Small intestine (tissue), 7 donors: Measurements from ENCODE around the gene UQCC3. TPM values are rescaled to one million over a fixed set of nuclear protein-coding genes. Genes with fewer than 3 reads are reported as not detected.
A peak's percentile ranks its signal among the peaks of the same experiment; 100 is the strongest.
"Not testable (repeated sequence)": the region's sequence is repeated elsewhere in the genome, so short reads cannot be mapped to it uniquely, and the experiment has no call there.

ENCODE experiments used
- DNase-seq, 2 donors: peaks; one replicate each; pipeline versions ENCODE4 v3.0.0 to v3.0.0-alpha.2; 2013
- FAIRE-seq: peaks from 2 replicates; lab custom pipeline; 2012; peaks lifted over from hg19 to GRCh38; lab: Jason Lieb, UNC
- H3K27ac ChIP-seq, 3 donors: one replicate each; pipeline ENCODE4 v1.5.1; 2013; ENCODE audit warnings: low read length in 2 of 3, mild to moderate bottlenecking in 2 of 3, control low read depth in 1 of 3, inconsistent platforms in 1 of 3, low read depth in 1 of 3, moderate library complexity in 1 of 3
- H3K27me3 ChIP-seq, 3 donors: one replicate each; pipeline ENCODE4 v1.6.1; 2013; ENCODE audit warnings: low read length in 3 of 3, inconsistent platforms in 1 of 3; ENCODE audit not compliant: control insufficient read depth in 3 of 3, insufficient read depth in 3 of 3
- H3K36me3 ChIP-seq, 3 donors: one replicate each; pipeline ENCODE4 v1.6.1; 2013; ENCODE audit warnings: low read length in 3 of 3, inconsistent platforms in 1 of 3, low read depth in 1 of 3, mild to moderate bottlenecking in 1 of 3, moderate library complexity in 1 of 3; ENCODE audit not compliant: control insufficient read depth in 3 of 3, insufficient read depth in 2 of 3
- H3K4me1 ChIP-seq, 3 donors: one replicate each; pipeline ENCODE4 v1.6.1; 2013; ENCODE audit warnings: low read length in 2 of 3, inconsistent platforms in 1 of 3, low read depth in 1 of 3, mild to moderate bottlenecking in 1 of 3, moderate library complexity in 1 of 3; ENCODE audit not compliant: control insufficient read depth in 3 of 3, insufficient read depth in 2 of 3
- H3K4me3 ChIP-seq, 3 donors: one replicate each; pipeline ENCODE4 v1.5.1; 2013; ENCODE audit warnings: low read length in 3 of 3, control low read depth in 1 of 3, inconsistent platforms in 1 of 3, low read depth in 1 of 3, mild to moderate bottlenecking in 1 of 3, moderate library complexity in 1 of 3
- H3K9me3 ChIP-seq, 2 donors: one replicate each; pipeline ENCODE4 v1.6.1; 2013; ENCODE audit warnings: low read depth in 1 of 2, low read length in 1 of 2; ENCODE audit not compliant: control insufficient read depth in 2 of 2, insufficient read depth in 1 of 2
- WGBS, 3 donors: extraction: QIAGEN DNeasy Blood & Tissue Kit; methylation state at CpG; one replicate each; pipeline ENCODE4 v1.1.7; 2013; 5-methylcytosine and 5-hydroxymethylcytosine counted together
- polyA plus RNA-seq, 4 donors: library from polyadenylated mRNA; stranded (reverse) in 3 of 4; unstranded in 1 of 4; fragments of 200-250 nt in 3 of 4; fragments of 120-200 nt in 1 of 4; gene quantifications; one replicate each; pipeline versions ENCODE4 v1.2.1 to v1.2.3, GENCODE V29; 2013
- donor health status: healthy with polysubstance abuse.
- donor health status: control.
- donor health status: control.
- donor health status: Bipolar disorder and iron deficiency.
- donor health status: healthy.

UQCC3 gene
- polyA plus RNA-seq, 4 donors: 11.4 to 34.9 (median 23.4) TPM

- 74 to 94% (median 83%) methylated on average over 3 to 4 of the region's 4 CpGs for WGBS, 3 donors
- H3K36me3 ChIP-seq: peaks cover 0 to 61% (median 15%) of the 10 kb centered on the region in 3 donors
- not testable (repeated sequence) for DNase-seq, H3K9me3 ChIP-seq, H3K4me3 ChIP-seq, H3K27ac ChIP-seq, H3K4me1 ChIP-seq, FAIRE-seq, H3K27me3 ChIP-seq
Observed at GRCh38 chr11:62693624-62694023, 22.2 kb downstream of the UQCC3 start.

- peaks cover 0 to 3% (median 0%) of the 10 kb centered on the region in 3 donors for H3K4me1 ChIP-seq
- no peak overlapping the region for H3K4me3 ChIP-seq
- H3K27ac ChIP-seq: no peak overlapping the region
- peaks cover 0 to 58% (median 15%) of the 10 kb centered on the region in 3 donors for H3K36me3 ChIP-seq
- peak; percentile 83 to 84 for DNase-seq
- H3K27me3 ChIP-seq: no peaks in the 10 kb centered on the region
- WGBS, 3 donors: 53 to 61% (median 55%) methylated on average over 14 of the region's 14 CpGs
- no peaks in the 10 kb centered on the region for H3K9me3 ChIP-seq
- FAIRE-seq: no peak
Observed at GRCh38 chr11:62694455-62695167, 23.1 kb downstream of the UQCC3 start.

GRCh38 chr11:62702246-62702645 is 30.8 kb downstream of the UQCC3 start:
- Histone ChIP-seq H3K4me3 (no peak overlapping the region), H3K27me3 (no peaks in the 10 kb centered on the region), H3K36me3 (peaks cover 0 to 44% (median 0%) of the 10 kb centered on the region in 3 donors), H3K27ac (no peak overlapping the region), H3K4me1 (peaks cover 0 to 19% (median 2%) of the 10 kb centered on the region in 3 donors), H3K9me3 (no peaks in the 10 kb centered on the region)
- 82 to 85% (median 83%) methylated on average over 8 to 11 of the region's 11 CpGs for WGBS, 3 donors
- DNase-seq: no peak
- no peak for FAIRE-seq

- H3K9me3 ChIP-seq, DNase-seq, FAIRE-seq, H3K27ac ChIP-seq, H3K27me3 ChIP-seq, H3K4me3 ChIP-seq: not testable (repeated sequence)
- Histone ChIP-seq H3K4me1 (peaks cover 6 to 31% (median 6%) of the 10 kb centered on the region in 3 donors), H3K36me3 (peaks cover 0 to 48% (median 0%) of the 10 kb centered on the region in 3 donors)
- WGBS, 3 donors: 88 to 100% (median 94%) methylated on average over 4 of the region's 4 CpGs
Observed at GRCh38 chr11:62703921-62704320, 32.4 kb downstream of the UQCC3 start.

- DNase-seq (no peak), FAIRE-seq (no peak)
- Histone ChIP-seq H3K36me3 (peaks cover 0 to 44% (median 0%) of the 10 kb centered on the region in 3 donors), H3K4me1 (peaks cover 6 to 41% (median 8%) of the 10 kb centered on the region in 3 donors), H3K27me3 (no peaks in the 10 kb centered on the region), H3K4me3 (peak overlapping the region; percentile 67 to 82 (median 70)), H3K27ac (peak overlapping the region in 2 of 3 donors; percentile 82 to 90), H3K9me3 (no peaks in the 10 kb centered on the region)
- 16 to 53% (median 39%) methylated on average over 7 of the region's 7 CpGs for WGBS, 3 donors
Observed at GRCh38 chr11:62705413-62705812, 33.9 kb downstream of the UQCC3 start.

GRCh38 chr11:62705880-62706849 is 34.7 kb downstream of the UQCC3 start:
- WGBS, 3 donors: 4 to 5% (median 5%) methylated on average over 66 to 73 of the region's 73 CpGs
- no peaks in the 10 kb centered on the region for H3K9me3 ChIP-seq
- DNase-seq: peak; percentile 93 to 96
- no peaks in the 10 kb centered on the region for H3K27me3 ChIP-seq
- no peak for FAIRE-seq
- peak overlapping the region; percentile 20 to 90 (median 82) for H3K27ac ChIP-seq
- peak overlapping the region; percentile 67 to 82 (median 70) for H3K4me3 ChIP-seq
- peaks cover 6 to 44% (median 10%) of the 10 kb centered on the region in 3 donors for H3K4me1 ChIP-seq
- peaks cover 0 to 46% (median 0%) of the 10 kb centered on the region in 3 donors for H3K36me3 ChIP-seq

- Histone ChIP-seq H3K4me1 (peaks cover 6 to 48% (median 10%) of the 10 kb centered on the region in 3 donors), H3K27ac (peak overlapping the region in 2 of 3 donors; percentile 72 to 83), H3K36me3 (peaks cover 0 to 46% (median 0%) of the 10 kb centered on the region in 3 donors), H3K4me3 (peak overlapping the region in 1 of 3 donors; percentile 82), H3K27me3 (no peaks in the 10 kb centered on the region), H3K9me3 (no peaks in the 10 kb centered on the region)
- DNase-seq (no peak), FAIRE-seq (no peak)
- 77 to 84% (median 80%) methylated on average over 8 of the region's 8 CpGs for WGBS, 3 donors
Observed at GRCh38 chr11:62706850-62707247, 35.4 kb downstream of the UQCC3 start.
